ENCODE measurements around the gene FOSB. TPM values are rescaled to one million over a fixed set of nuclear protein-coding genes. Genes with fewer than 3 reads are reported as not detected.
"Not testable (repeated sequence)": the region's sequence is repeated elsewhere in the genome, so short reads cannot be mapped to it uniquely, and the experiment has no call there.

Gene FOSB
- total RNA-seq, 4 donors from 2014 or later = 0.60 to 4.9 (median 1.8) TPM

DNA sequence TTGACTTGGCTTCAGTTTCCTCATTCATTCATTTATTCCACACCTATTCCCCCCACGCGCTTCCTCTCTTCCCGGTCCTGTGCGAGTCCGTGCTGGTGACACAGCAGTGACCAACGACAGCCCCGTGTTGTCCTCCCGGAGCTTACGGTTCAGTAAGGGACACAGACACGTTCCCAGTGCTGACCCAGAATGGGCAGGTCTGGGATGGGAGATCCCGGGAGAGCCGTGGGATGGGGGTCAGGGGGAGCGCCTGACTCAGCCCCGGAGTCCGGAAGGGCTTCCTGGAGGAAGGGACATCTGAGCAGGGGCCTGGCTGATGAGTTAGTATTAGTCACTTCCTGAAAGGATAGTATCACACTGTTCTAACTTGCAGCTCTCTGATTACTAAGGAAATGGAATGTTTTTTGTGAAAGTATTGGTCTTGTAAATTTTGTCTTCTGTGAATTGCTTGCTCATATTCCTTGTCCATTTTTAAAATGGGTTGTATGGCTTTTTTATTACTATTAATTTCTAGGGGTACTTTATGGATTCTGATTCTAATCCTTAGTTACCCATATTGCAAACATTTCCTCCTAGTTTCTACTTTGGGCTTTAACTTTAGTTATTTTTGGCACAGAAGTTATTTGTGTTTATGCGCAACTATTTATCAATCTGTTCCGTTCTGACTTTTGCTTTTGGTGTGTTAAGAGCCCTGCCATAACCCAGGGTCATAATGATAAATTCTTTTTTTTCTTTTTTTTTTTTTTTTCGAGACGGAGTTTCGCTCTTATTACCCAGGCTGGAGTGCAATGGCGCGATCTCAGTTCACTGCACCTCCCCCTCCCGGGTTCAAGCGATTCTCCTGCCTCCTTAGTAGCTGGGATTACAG is 43.4 kb upstream of the FOSB start:
- WGBS, 2 donors = 7 to 10% methylated on average over 23 to 24 of the region's 24 CpGs
- Histone ChIP-seq H3K9me3 (no peaks in the 10 kb centered on the region), H3K27me3 (no peaks in the 10 kb centered on the region), H3K4me3 (peak overlapping the region; percentile 57 to 74 (median 66)), H3K27ac (peak overlapping the region; percentile 75 to 93 (median 88)), H3K4me1 (peaks cover 0 to 65% (median 25%) of the 10 kb centered on the region in 4 donors), H3K36me3 (peaks cover 0 to 28% (median 0%) of the 10 kb centered on the region in 3 donors)
- TF ChIP-seq, protein P1, sequence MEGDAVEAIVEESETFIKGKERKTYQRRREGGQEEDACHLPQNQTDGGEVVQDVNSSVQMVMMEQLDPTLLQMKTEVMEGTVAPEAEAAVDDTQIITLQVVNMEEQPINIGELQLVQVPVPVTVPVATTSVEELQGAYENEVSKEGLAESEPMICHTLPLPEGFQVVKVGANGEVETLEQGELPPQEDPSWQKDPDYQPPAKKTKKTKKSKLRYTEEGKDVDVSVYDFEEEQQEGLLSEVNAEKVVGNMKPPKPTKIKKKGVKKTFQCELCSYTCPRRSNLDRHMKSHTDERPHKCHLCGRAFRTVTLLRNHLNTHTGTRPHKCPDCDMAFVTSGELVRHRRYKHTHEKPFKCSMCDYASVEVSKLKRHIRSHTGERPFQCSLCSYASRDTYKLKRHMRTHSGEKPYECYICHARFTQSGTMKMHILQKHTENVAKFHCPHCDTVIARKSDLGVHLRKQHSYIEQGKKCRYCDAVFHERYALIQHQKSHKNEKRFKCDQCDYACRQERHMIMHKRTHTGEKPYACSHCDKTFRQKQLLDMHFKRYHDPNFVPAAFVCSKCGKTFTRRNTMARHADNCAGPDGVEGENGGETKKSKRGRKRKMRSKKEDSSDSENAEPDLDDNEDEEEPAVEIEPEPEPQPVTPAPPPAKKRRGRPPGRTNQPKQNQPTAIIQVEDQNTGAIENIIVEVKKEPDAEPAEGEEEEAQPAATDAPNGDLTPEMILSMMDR (IDR thresholded peaks at IDR 0.05) = no peak
- TF ChIP-seq POLR2A (IDR thresholded peaks at IDR 0.05) (no peak), EP300 (IDR thresholded peaks at IDR 0.05) (peak in 1 of 2 donors; percentile 35)
- peak in 1 of 2 donors; percentile 44 for DNase-seq (ENCODE audit: low spot score in 2 of 2)

DNA sequence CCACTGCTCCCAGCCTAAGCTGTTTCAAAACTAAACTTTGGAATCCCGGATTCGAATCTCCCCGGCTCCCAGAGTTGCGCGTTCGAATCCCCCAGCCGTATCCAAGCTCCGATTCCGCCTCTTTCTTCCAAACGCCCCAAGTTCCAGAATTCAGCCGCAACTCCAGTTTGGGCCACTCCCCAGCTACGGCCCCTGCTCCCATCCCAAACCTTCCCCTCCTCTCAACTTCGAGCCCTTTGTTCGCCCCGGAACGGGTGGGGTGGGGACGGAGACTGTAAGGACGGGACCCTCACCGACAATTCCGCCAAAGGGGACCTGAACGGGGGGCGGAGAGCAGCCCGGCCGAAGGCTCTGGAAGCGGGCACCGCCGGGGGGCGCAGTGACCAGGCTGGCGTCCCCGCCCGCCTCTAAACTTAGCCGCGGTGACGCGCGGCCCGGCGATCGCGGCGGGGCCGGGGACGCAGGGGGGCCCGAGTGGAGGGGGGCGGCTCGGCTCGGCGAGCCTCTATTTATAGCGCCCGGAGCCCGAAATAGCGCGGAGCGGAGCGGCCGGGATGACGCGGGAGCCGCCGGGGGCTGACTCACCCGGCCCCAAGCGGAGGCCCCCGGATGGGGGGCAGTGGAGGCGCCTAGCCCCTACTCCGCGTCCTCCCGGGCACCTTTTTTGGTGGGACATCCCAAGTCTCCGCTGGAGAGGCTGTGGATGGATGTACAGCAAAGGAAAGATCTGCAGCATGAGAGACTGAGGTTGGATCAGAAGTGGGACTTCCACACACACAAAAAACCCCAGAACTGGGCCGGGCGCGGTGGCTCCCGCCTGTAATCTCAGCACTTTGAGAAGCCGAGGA is 39.2 kb upstream of the FOSB start:
- peak overlapping the region; percentile 16 to 52 (median 39) for H3K4me3 ChIP-seq
- H3K4me1 ChIP-seq = peaks cover 0 to 42% (median 21%) of the 10 kb centered on the region in 4 donors
- no peaks in the 10 kb centered on the region for H3K27me3 ChIP-seq
- peak overlapping the region; percentile 49 to 70 (median 56) for H3K27ac ChIP-seq
- TF ChIP-seq, protein P1 (IDR thresholded peaks at IDR 0.05) = peak in 4 of 5 experiments; percentile 20 to 50 (median 42)
- TF ChIP-seq POLR2A (IDR thresholded peaks at IDR 0.05) = no peak
- no peaks in the 10 kb centered on the region for H3K9me3 ChIP-seq
- no peak for DNase-seq (ENCODE audit: low spot score in 2 of 2)
- WGBS, 2 donors = 3 to 4% methylated on average over 38 to 45 of the region's 73 CpGs
- no peaks in the 10 kb centered on the region for H3K36me3 ChIP-seq

GRCh38 chr19:45429896-45430295 is 37.9 kb upstream of the FOSB start:
- not testable (repeated sequence) for H3K27me3 ChIP-seq; H3K36me3 ChIP-seq; H3K9me3 ChIP-seq; H3K4me3 ChIP-seq; DNase-seq (ENCODE audit: low spot score in 2 of 2)
- Histone ChIP-seq H3K4me1 (peaks cover 0 to 31% (median 12%) of the 10 kb centered on the region in 4 donors), H3K27ac (peak overlapping the region in 1 of 4 donors; percentile 49)
- WGBS, 2 donors = 73 to 74% methylated on average over 11 of the region's 11 CpGs

DNA sequence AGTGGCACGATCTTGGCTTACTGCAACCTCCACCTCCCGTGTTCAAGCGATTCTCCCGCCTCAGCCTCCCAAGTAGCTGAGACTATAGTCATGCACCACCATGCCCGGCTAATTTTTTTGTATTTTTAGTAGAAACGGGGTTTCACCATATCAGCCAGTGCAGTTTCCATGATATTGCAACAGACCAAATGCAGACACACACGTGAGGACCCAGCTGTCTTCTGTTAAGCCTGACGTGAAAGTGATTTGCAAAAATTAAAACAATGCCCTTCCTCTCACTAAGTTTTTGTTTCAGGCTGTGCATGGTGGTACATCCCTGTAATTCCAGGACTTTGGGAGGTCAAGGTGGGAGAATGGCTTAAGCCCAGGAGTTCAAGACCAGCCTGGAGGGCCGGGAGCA is 36.8 kb upstream of the FOSB start:
- not testable (repeated sequence) for H3K27me3 ChIP-seq; H3K36me3 ChIP-seq; DNase-seq (ENCODE audit: low spot score in 2 of 2); H3K4me3 ChIP-seq; H3K27ac ChIP-seq; H3K9me3 ChIP-seq
- peaks cover 0 to 23% (median 8%) of the 10 kb centered on the region in 4 donors for H3K4me1 ChIP-seq
- WGBS, 2 donors = 54% methylated on average over 9 of the region's 9 CpGs

- 91 to 97% methylated on average over 8 of the region's 8 CpGs for WGBS, 2 donors
- H3K27ac ChIP-seq; H3K27me3 ChIP-seq; DNase-seq (ENCODE audit: low spot score in 2 of 2); H3K9me3 ChIP-seq; H3K36me3 ChIP-seq; H3K4me3 ChIP-seq: not testable (repeated sequence)
- peaks cover 0 to 17% (median 8%) of the 10 kb centered on the region in 4 donors for H3K4me1 ChIP-seq
Observed at GRCh38 chr19:45432543-45432942, 35.3 kb upstream of the FOSB start.

GRCh38 chr19:45437328-45437727 is 30.5 kb upstream of the FOSB start:
- no peak overlapping the region for H3K4me3 ChIP-seq
- H3K36me3 ChIP-seq = no peaks in the 10 kb centered on the region
- no peaks in the 10 kb centered on the region for H3K9me3 ChIP-seq
- no peaks in the 10 kb centered on the region for H3K27me3 ChIP-seq
- TF ChIP-seq POLR2A (IDR thresholded peaks at IDR 0.05) (no peak), EP300 (IDR thresholded peaks at IDR 0.05) (no peak)
- TF ChIP-seq, protein P1 (IDR thresholded peaks at IDR 0.05) = no peak
- no peak for DNase-seq (ENCODE audit: low spot score in 2 of 2)
- 85 to 89% methylated on average over 3 of the region's 3 CpGs for WGBS, 2 donors
- no peak overlapping the region for H3K27ac ChIP-seq
- peaks cover 0 to 16% (median 0%) of the 10 kb centered on the region in 4 donors for H3K4me1 ChIP-seq

Measured in tibial nerve (tissue), 4 donors.